Measurements from ENCODE around the gene SPATA16. TPM values are rescaled to one million over a fixed set of nuclear protein-coding genes. Genes with fewer than 3 reads are reported as not detected.

The SPATA16 gene
- total RNA-seq, 1 donor from 2014 or later = not detected

DNA sequence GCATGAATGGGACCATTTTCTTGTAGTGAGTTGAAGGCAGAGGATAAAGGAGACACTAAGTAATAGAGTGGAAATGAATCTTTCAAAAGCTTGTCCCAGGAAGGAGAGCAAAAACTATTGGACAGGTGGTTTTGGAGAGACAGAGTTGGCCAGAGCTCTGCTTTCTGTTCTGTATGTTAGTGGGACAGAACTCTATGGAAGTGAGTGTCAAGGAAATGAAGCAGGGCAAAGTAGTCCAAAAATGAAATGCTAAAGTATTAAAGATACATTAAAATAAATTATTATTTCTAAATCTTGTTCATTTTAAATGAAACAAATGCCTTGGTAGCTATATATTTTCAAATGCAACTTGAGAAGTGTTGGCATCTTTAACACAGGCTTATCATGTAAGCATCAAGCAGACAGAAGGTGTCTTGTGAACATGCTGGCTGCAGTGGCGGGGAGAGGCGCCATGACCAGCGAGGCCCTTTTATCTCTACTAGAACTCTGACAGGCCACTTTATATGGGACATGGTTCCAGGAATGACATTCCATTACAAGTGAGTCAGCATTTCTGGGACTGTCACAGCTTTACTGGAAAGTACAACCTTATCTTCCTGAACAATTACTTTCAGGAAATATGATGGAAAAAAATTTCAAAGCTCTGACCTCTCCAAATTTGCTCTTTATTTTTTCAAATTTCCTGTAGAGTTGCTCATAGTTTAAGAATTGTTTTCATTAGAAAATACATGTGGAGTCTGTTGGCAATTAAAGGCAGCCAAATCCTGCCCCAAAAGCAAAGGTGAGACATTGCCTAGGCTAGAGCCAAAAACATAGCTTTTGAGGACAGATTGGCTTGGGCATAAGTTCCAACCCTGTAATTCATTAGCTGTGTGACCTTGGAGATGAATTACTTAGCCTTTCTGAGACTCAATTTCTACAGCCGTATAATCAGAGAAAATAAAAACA is 284.0 kb downstream of the SPATA16 start:
- peaks cover 9% of the 10 kb centered on the region for H3K4me1 Mint-ChIP-seq
- peaks cover 3% of the 10 kb centered on the region for H3K9me3 Mint-ChIP-seq
- H3K27ac Mint-ChIP-seq (ENCODE audit: unreplicated experiment) = no peak overlapping the region
- no peak overlapping the region for H3K4me3 Mint-ChIP-seq
- no peak for DNase-seq (ENCODE audit: low read depth, low spot score)
- no peaks in the 10 kb centered on the region for H3K27me3 Mint-ChIP-seq (ENCODE audit: low read depth)
- TF ChIP-seq, protein P1, sequence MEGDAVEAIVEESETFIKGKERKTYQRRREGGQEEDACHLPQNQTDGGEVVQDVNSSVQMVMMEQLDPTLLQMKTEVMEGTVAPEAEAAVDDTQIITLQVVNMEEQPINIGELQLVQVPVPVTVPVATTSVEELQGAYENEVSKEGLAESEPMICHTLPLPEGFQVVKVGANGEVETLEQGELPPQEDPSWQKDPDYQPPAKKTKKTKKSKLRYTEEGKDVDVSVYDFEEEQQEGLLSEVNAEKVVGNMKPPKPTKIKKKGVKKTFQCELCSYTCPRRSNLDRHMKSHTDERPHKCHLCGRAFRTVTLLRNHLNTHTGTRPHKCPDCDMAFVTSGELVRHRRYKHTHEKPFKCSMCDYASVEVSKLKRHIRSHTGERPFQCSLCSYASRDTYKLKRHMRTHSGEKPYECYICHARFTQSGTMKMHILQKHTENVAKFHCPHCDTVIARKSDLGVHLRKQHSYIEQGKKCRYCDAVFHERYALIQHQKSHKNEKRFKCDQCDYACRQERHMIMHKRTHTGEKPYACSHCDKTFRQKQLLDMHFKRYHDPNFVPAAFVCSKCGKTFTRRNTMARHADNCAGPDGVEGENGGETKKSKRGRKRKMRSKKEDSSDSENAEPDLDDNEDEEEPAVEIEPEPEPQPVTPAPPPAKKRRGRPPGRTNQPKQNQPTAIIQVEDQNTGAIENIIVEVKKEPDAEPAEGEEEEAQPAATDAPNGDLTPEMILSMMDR (conservative IDR thresholded peaks at IDR 0.05) = no peak
- no peaks in the 10 kb centered on the region for H3K36me3 Mint-ChIP-seq (ENCODE audit: low read depth)

DNA sequence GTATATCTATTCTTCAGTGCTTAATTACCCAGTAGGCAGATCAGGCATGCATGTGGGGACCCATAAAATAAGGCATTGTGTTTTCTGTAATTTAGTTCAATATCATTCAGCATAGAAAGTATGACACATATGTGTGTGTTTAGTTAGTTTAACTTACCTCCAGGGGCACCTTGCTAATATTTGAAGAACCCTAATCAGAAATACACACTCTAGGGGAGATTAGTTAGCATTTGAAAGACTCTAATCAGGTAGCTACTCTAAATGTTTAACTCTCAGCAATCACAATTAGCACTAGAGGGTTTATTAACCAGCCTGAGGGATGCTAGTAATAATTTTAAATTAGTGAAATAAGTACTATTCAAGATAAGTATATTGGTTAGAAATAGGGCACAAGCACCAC is 286.0 kb downstream of the SPATA16 start:
- no peaks in the 10 kb centered on the region for H3K27me3 Mint-ChIP-seq (ENCODE audit: low read depth)
- DNase-seq (ENCODE audit: low read depth, low spot score) = no peak
- H3K36me3 Mint-ChIP-seq (ENCODE audit: low read depth) = no peaks in the 10 kb centered on the region
- TF ChIP-seq, protein P1 (conservative IDR thresholded peaks at IDR 0.05) = no peak
- H3K4me3 Mint-ChIP-seq = no peak overlapping the region
- H3K4me1 Mint-ChIP-seq = peaks cover 9% of the 10 kb centered on the region
- H3K9me3 Mint-ChIP-seq = no peaks in the 10 kb centered on the region
- no peak overlapping the region for H3K27ac Mint-ChIP-seq (ENCODE audit: unreplicated experiment)

DNA sequence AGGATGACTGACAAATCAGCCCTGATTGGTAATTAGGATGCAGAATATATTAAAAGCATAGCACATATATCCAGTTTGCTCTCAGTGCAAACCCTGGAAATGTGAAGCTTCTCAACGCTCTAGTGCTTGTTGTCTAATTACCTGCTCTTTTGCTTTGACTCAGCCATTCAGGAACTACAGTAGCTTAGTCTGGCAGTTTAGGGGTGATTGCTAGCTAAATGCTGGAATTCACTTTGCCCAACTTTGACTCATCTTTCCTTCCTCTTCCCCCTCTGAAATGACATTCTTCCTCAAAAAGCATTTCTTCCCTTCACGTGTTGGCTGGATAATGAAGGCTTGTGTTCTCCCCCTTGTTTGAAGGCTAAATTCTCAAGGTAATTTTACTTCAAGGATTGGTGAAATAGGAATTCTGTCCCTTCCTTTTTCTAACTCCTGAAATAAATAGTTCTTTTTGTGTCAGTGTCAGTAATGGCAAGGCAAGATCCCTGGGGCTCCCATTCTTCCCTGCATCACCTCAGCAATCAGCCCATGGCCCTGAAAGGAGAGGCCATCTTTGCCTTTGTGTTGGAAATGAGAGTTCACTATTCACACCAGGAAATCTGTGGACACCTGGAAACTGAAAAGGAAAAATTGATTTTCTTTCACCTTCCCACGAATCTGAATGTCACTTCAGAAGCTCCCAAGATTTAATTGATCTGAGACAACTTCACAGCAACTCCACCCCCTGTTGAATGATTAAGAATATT is 286.9 kb downstream of the SPATA16 start:
- Mint-ChIP-seq H3K27ac (ENCODE audit: unreplicated experiment) (no peak overlapping the region), H3K36me3 (ENCODE audit: low read depth) (no peaks in the 10 kb centered on the region), H3K4me3 (no peak overlapping the region), H3K4me1 (peaks cover 10% of the 10 kb centered on the region), H3K27me3 (ENCODE audit: low read depth) (no peaks in the 10 kb centered on the region), H3K9me3 (no peaks in the 10 kb centered on the region)
- TF ChIP-seq, protein P1 (conservative IDR thresholded peaks at IDR 0.05) = no peak
- DNase-seq (ENCODE audit: low read depth, low spot score) = no peak

DNA sequence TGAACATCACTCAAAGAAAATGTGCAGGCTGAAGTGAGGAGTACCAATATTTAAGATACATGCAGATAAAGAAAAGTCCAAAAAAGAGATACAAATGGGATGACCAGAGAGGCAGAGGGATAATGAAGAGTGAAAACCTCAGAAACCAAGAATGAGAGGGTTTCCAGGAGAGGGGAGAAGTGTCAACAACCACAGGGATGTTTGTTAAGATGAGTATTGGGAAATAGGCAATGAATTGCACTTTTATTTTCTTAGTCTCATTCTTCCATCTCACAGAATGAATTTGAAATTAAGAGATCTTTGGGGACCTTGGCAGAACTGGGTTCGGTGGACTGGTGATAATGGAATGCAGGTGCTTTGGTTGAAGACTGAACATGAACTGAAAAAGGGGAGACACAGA is 288.0 kb downstream of the SPATA16 start:
- DNase-seq (ENCODE audit: low read depth, low spot score) = no peak
- no peaks in the 10 kb centered on the region for H3K27me3 Mint-ChIP-seq (ENCODE audit: low read depth)
- no peaks in the 10 kb centered on the region for H3K36me3 Mint-ChIP-seq (ENCODE audit: low read depth)
- no peak overlapping the region for H3K4me3 Mint-ChIP-seq
- no peaks in the 10 kb centered on the region for H3K9me3 Mint-ChIP-seq
- H3K27ac Mint-ChIP-seq (ENCODE audit: unreplicated experiment) = no peak overlapping the region
- TF ChIP-seq, protein P1 (conservative IDR thresholded peaks at IDR 0.05) = no peak
- H3K4me1 Mint-ChIP-seq = peaks cover 10% of the 10 kb centered on the region

DNA sequence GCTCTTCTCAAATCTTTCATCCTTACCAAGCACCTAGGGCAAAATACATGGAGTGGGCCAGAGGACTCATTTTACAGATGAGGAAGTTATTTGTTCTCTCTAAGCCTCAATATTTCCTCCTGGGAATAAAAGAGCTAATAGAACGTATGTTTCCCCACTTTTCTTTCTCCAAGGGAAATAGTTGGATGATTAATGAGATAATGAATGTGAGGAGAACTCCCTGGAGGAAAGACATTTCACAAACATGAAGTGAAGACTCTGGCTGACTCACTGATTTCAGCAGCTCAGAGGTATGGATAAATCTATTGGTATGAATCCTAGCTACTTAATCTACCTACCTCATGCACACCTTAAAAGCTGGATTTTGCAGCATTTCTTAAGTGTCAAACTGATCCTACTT is 292.1 kb downstream of the SPATA16 start:
- no peaks in the 10 kb centered on the region for H3K36me3 Mint-ChIP-seq (ENCODE audit: low read depth)
- no peak overlapping the region for H3K27ac Mint-ChIP-seq (ENCODE audit: unreplicated experiment)
- TF ChIP-seq, protein P1 (conservative IDR thresholded peaks at IDR 0.05) = no peak
- H3K4me3 Mint-ChIP-seq = no peak overlapping the region
- no peak for DNase-seq (ENCODE audit: low read depth, low spot score)
- no peaks in the 10 kb centered on the region for H3K9me3 Mint-ChIP-seq
- H3K27me3 Mint-ChIP-seq (ENCODE audit: low read depth) = no peaks in the 10 kb centered on the region
- peaks cover 27% of the 10 kb centered on the region for H3K4me1 Mint-ChIP-seq
